OCI-LY1 (cell line): ENCODE measurements around the gene TUBB1.

ENCODE experiments used
- EZH2 ChIP-seq: fragments of 200-600 bp; sonication (generic), shearing (Covaris generic); IDR thresholded peaks from 2 replicates; pipeline ENCODE4 v1.8.0; 2017; ENCODE audit warnings: borderline replicate concordance, mixed run types, mild to moderate bottlenecking, antibody characterized with exemption, low read length, moderate library complexity, mixed read lengths
- TF ChIP-seq, protein P1 (sequence below): fragments of 200-600 bp; sonication (generic), shearing (Covaris generic); IDR thresholded peaks from 2 replicates; pipeline ENCODE4 v1.5.1; 2017; ENCODE audit warnings: mild to moderate bottlenecking, antibody characterized with exemption, low read length, moderate library complexity, mixed read lengths

DNA sequence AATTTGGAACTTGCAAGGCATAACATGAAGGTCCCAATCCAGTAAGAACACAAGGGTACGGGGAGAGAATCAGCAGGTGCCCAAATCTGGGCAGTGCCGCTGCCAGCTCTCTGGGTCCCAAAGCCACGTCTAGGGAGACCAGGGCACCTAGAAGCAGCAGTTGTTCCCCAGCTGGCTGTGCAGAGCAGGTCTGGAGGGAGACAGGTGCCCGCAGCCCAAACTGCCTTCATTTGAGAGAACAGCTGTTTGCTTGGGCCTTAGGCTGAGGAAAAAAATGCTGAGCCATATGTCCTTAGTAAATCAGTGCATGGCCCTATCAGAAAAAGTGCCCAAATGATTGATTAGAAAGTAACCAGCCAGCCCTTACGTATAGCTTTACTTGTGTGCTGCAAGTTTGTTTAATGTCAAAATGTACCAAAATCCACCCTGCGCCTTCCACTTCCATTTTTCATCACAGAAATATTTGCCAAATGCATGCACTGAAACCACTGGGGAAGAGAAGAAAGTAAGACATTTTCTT is 32.5 kb downstream of the TUBB1 start:
- TF ChIP-seq, protein P1, sequence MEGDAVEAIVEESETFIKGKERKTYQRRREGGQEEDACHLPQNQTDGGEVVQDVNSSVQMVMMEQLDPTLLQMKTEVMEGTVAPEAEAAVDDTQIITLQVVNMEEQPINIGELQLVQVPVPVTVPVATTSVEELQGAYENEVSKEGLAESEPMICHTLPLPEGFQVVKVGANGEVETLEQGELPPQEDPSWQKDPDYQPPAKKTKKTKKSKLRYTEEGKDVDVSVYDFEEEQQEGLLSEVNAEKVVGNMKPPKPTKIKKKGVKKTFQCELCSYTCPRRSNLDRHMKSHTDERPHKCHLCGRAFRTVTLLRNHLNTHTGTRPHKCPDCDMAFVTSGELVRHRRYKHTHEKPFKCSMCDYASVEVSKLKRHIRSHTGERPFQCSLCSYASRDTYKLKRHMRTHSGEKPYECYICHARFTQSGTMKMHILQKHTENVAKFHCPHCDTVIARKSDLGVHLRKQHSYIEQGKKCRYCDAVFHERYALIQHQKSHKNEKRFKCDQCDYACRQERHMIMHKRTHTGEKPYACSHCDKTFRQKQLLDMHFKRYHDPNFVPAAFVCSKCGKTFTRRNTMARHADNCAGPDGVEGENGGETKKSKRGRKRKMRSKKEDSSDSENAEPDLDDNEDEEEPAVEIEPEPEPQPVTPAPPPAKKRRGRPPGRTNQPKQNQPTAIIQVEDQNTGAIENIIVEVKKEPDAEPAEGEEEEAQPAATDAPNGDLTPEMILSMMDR, result no peak
- TF ChIP-seq EZH2, result no peak
